SJSA1 (cell line): Measurements from ENCODE around the gene NAMPT. TPM values are rescaled to one million over a fixed set of nuclear protein-coding genes. Genes with fewer than 3 reads are reported as not detected.

Source experiments
- DNase-seq, 2 experiments: peaks; one replicate each; pipeline ENCODE4 v3.0.0-alpha.2; 2015 to 2020; ENCODE audit warnings: low spot score in 2 of 2, low read depth in 1 of 2
- H3K27ac ChIP-seq: fragments of 250-450 bp; sonication (Bioruptor Pico); 2 replicates; pipeline ENCODE4 v1.5.1; 2020; ENCODE audit warnings: mild to moderate bottlenecking, moderate library complexity
- H3K27me3 ChIP-seq: fragments of 250-450 bp; sonication (Bioruptor Pico); replicated peaks from 2 replicates; pipeline ENCODE4 v1.5.1; 2020; ENCODE audit warnings: mild to moderate bottlenecking, moderate library complexity
- H3K36me3 ChIP-seq: fragments of 250-450 bp; sonication (Bioruptor Pico); 2 replicates; pipeline ENCODE4 v1.5.1; 2020; ENCODE audit warnings: mild to moderate bottlenecking
- H3K4me1 ChIP-seq: fragments of 250-450 bp; sonication (Bioruptor Pico); replicated peaks from 2 replicates; pipeline ENCODE4 v1.6.1; 2021; ENCODE audit warnings: mild to moderate bottlenecking
- H3K4me3 ChIP-seq: fragments of 250-450 bp; sonication (Bioruptor Pico); 2 replicates; pipeline ENCODE4 v1.5.1; 2020; ENCODE audit warnings: mild to moderate bottlenecking
- H3K9me3 ChIP-seq: fragments of 250-450 bp; sonication (Bioruptor Pico); replicated peaks from 2 replicates; pipeline ENCODE4 v1.5.1; 2020; ENCODE audit warnings: mild to moderate bottlenecking
- total RNA-seq: library from RNA; depleted of rRNA; stranded (reverse); fragments of >200 nt; shearing (Covaris generic); gene quantifications from 2 replicates; pipeline ENCODE4 v1.2.3, GENCODE V29; 2014

The NAMPT gene
- total RNA-seq, 1 experiment from 2014 or later, result 61.5 TPM

GRCh38 chr7:106277976-106278375, 6.8 kb downstream of the NAMPT start:
- DNase-seq, result no peak
- H3K4me1 ChIP-seq, result no peaks in the 10 kb centered on the region
- H3K27me3 ChIP-seq, result no peaks in the 10 kb centered on the region
- peaks cover 25% of the 10 kb centered on the region for H3K36me3 ChIP-seq
- no peak overlapping the region for H3K4me3 ChIP-seq
- no peak overlapping the region for H3K27ac ChIP-seq
- H3K9me3 ChIP-seq, result no peaks in the 10 kb centered on the region

GRCh38 chr7:106276513-106276912, 8.3 kb downstream of the NAMPT start:
- Histone ChIP-seq H3K4me3 (no peak overlapping the region), H3K27ac (no peak overlapping the region), H3K27me3 (no peaks in the 10 kb centered on the region), H3K9me3 (no peaks in the 10 kb centered on the region), H3K4me1 (no peaks in the 10 kb centered on the region), H3K36me3 (peaks cover 38% of the 10 kb centered on the region)
- no peak for DNase-seq

- Histone ChIP-seq H3K27me3 (no peaks in the 10 kb centered on the region), H3K9me3 (no peaks in the 10 kb centered on the region), H3K4me1 (no peaks in the 10 kb centered on the region), H3K36me3 (peaks cover 65% of the 10 kb centered on the region), H3K4me3 (no peak overlapping the region), H3K27ac (no peak overlapping the region)
- no peak for DNase-seq
Observed at GRCh38 chr7:106273009-106273668, 11.6 kb downstream of the NAMPT start.

- no peaks in the 10 kb centered on the region for H3K4me1 ChIP-seq
- H3K36me3 ChIP-seq, result peaks cover 76% of the 10 kb centered on the region
- H3K27ac ChIP-seq, result no peak overlapping the region
- H3K4me3 ChIP-seq, result no peak overlapping the region
- H3K27me3 ChIP-seq, result no peaks in the 10 kb centered on the region
- no peaks in the 10 kb centered on the region for H3K9me3 ChIP-seq
- no peak for DNase-seq
Observed at GRCh38 chr7:106270122-106270977, 14.4 kb downstream of the NAMPT start.

- Histone ChIP-seq H3K9me3 (no peaks in the 10 kb centered on the region), H3K4me1 (no peaks in the 10 kb centered on the region), H3K27ac (no peak overlapping the region), H3K4me3 (no peak overlapping the region), H3K36me3 (peaks cover 76% of the 10 kb centered on the region), H3K27me3 (no peaks in the 10 kb centered on the region)
- no peak for DNase-seq
Observed at GRCh38 chr7:106269254-106269961, 15.4 kb downstream of the NAMPT start.

- Histone ChIP-seq H3K4me1 (no peaks in the 10 kb centered on the region), H3K36me3 (peaks cover 83% of the 10 kb centered on the region)
Observed at GRCh38 chr7:106265133-106265532, 19.6 kb downstream of the NAMPT start.

GRCh38 chr7:106262221-106262881, 22.4 kb downstream of the NAMPT start:
- Histone ChIP-seq H3K27me3 (no peaks in the 10 kb centered on the region), H3K4me1 (no peaks in the 10 kb centered on the region), H3K36me3 (peaks cover 86% of the 10 kb centered on the region), H3K4me3 (no peak overlapping the region), H3K9me3 (no peaks in the 10 kb centered on the region), H3K27ac (no peak overlapping the region)
- no peak for DNase-seq

More at GRCh38 chr7:106265133-106265532, 19.6 kb downstream of the NAMPT start:
- no peak overlapping the region for H3K27ac ChIP-seq
- H3K27me3 ChIP-seq, result no peaks in the 10 kb centered on the region
- DNase-seq, result no peak
- no peak overlapping the region for H3K4me3 ChIP-seq
- H3K9me3 ChIP-seq, result no peaks in the 10 kb centered on the region

- Histone ChIP-seq H3K9me3 (no peaks in the 10 kb centered on the region), H3K27me3 (no peaks in the 10 kb centered on the region), H3K4me1 (no peaks in the 10 kb centered on the region), H3K4me3 (no peak overlapping the region), H3K27ac (no peak overlapping the region), H3K36me3 (peaks cover 76% of the 10 kb centered on the region)
- DNase-seq, result no peak
Observed at GRCh38 chr7:106260136-106260561, 24.6 kb downstream of the NAMPT start.

- peaks cover 71% of the 10 kb centered on the region for H3K36me3 ChIP-seq
- no peaks in the 10 kb centered on the region for H3K4me1 ChIP-seq
- H3K9me3 ChIP-seq, result no peaks in the 10 kb centered on the region
- H3K27ac ChIP-seq, result no peak overlapping the region
- no peaks in the 10 kb centered on the region for H3K27me3 ChIP-seq
- H3K4me3 ChIP-seq, result no peak overlapping the region
- no peak for DNase-seq
Observed at GRCh38 chr7:106258789-106259188, 26.0 kb downstream of the NAMPT start.

GRCh38 chr7:106257752-106258151, 27.0 kb downstream of the NAMPT start:
- Histone ChIP-seq H3K36me3 (peaks cover 75% of the 10 kb centered on the region), H3K9me3 (no peaks in the 10 kb centered on the region), H3K27ac (no peak overlapping the region), H3K27me3 (no peaks in the 10 kb centered on the region), H3K4me3 (no peak overlapping the region), H3K4me1 (no peaks in the 10 kb centered on the region)
- no peak for DNase-seq

GRCh38 chr7:106256144-106256543, 28.6 kb downstream of the NAMPT start:
- no peak overlapping the region for H3K4me3 ChIP-seq
- DNase-seq, result no peak
- no peaks in the 10 kb centered on the region for H3K27me3 ChIP-seq
- H3K9me3 ChIP-seq, result no peaks in the 10 kb centered on the region
- no peak overlapping the region for H3K27ac ChIP-seq
- no peaks in the 10 kb centered on the region for H3K4me1 ChIP-seq
- peaks cover 78% of the 10 kb centered on the region for H3K36me3 ChIP-seq

GRCh38 chr7:106255246-106255645, 29.5 kb downstream of the NAMPT start:
- H3K27me3 ChIP-seq, result no peaks in the 10 kb centered on the region

GRCh38 chr7:106254525-106255116, 30.2 kb downstream of the NAMPT start:
- H3K9me3 ChIP-seq, result no peaks in the 10 kb centered on the region
- no peaks in the 10 kb centered on the region for H3K27me3 ChIP-seq
- DNase-seq, result no peak
- no peak overlapping the region for H3K27ac ChIP-seq
- H3K4me1 ChIP-seq, result no peaks in the 10 kb centered on the region
- H3K4me3 ChIP-seq, result no peak overlapping the region
- peaks cover 67% of the 10 kb centered on the region for H3K36me3 ChIP-seq

More at GRCh38 chr7:106255246-106255645, 29.5 kb downstream of the NAMPT start:
- H3K9me3 ChIP-seq, result no peaks in the 10 kb centered on the region
- H3K4me3 ChIP-seq, result no peak overlapping the region
- H3K27ac ChIP-seq, result no peak overlapping the region
- DNase-seq, result no peak
- H3K4me1 ChIP-seq, result no peaks in the 10 kb centered on the region
- H3K36me3 ChIP-seq, result peaks cover 72% of the 10 kb centered on the region
